Thoracic aorta (tissue), 2 donors: ENCODE results near the gene EDC4. TPM values are rescaled to one million over a fixed set of nuclear protein-coding genes. Genes with fewer than 3 reads are reported as not detected.

Source experiments
- ATAC-seq: fragments of 150-250 bp; one replicate; pipeline ENCODE4 v1.8.0; 2017; ENCODE audit warnings: low read depth; ENCODE audit not compliant: insufficient number of reproducible peaks, low FRiP score
- DNase-seq: peaks from one replicate; pipeline ENCODE4 v3.0.0-alpha.2; 2020; ENCODE audit warnings: low spot score
- H3K27ac ChIP-seq, 2 donors: fragments of 200-600 bp; sonication (generic); 1 replicate in 1 of 2; 2 replicates in 1 of 2; pipeline ENCODE4 v1.5.1; 2016; ENCODE audit warnings: mild to moderate bottlenecking in 2 of 2, moderate library complexity in 2 of 2
- H3K27me3 ChIP-seq: fragments of 200-600 bp; sonication (generic); replicated peaks from 2 replicates; pipeline ENCODE4 v1.6.0; 2016; ENCODE audit warnings: mild to moderate bottlenecking; ENCODE audit not compliant: insufficient read depth
- H3K36me3 ChIP-seq: fragments of 200-600 bp; sonication (generic); one replicate; pipeline ENCODE4 v1.5.1; 2016
- H3K4me1 ChIP-seq, 2 donors: fragments of 200-600 bp; sonication (generic); 1 replicate in 1 of 2; 2 replicates in 1 of 2; pipeline versions ENCODE4 v1.5.1 to v1.6.0; 2016; ENCODE audit warnings: low read depth in 2 of 2, mild to moderate bottlenecking in 1 of 2; ENCODE audit not compliant: control insufficient read depth in 1 of 2
- H3K4me3 ChIP-seq: fragments of 200-600 bp; sonication (generic); 2 replicates; pipeline ENCODE4 v1.5.1; 2016; ENCODE audit warnings: mild to moderate bottlenecking
- H3K9me3 ChIP-seq: fragments of 200-600 bp; sonication (generic); 2 replicates; pipeline ENCODE4 v1.5.1; 2016
- total RNA-seq, 2 donors: library from RNA; depleted of rRNA; stranded (reverse); fragments of >200 nt; gene quantifications; one replicate each; pipeline versions ENCODE4 v1.1.0 to v1.2.3, GENCODE V29; 2016
- TF ChIP-seq, protein P1 (sequence below): fragments of 200-600 bp; sonication (generic); IDR thresholded peaks from one replicate; pipeline ENCODE4 v1.5.1; 2019; ENCODE audit warnings: antibody characterized with exemption

The EDC4 gene
- total RNA-seq, 2 donors from 2014 or later = 57.4 to 61.0 TPM

DNA sequence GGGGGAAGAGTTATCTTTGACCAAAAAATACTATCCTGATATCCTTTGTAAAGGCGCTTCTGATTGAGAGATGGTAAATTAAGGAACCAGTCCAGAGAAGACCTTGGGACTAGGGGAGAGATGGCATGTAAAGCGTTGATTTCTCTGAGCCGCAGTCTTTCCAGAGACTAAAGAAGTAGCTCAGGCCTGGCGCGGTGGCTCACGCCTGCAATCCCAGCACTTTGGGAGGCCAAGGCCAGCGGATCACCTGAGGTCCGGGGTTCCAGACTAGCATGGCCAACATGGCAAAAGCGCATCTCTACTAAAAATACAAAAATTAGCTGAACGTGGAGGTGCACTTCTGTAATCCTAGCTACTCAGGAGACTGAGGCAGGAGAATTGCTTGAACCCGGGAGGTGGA is 24.7 kb upstream of the EDC4 start:
- TF ChIP-seq, protein P1, sequence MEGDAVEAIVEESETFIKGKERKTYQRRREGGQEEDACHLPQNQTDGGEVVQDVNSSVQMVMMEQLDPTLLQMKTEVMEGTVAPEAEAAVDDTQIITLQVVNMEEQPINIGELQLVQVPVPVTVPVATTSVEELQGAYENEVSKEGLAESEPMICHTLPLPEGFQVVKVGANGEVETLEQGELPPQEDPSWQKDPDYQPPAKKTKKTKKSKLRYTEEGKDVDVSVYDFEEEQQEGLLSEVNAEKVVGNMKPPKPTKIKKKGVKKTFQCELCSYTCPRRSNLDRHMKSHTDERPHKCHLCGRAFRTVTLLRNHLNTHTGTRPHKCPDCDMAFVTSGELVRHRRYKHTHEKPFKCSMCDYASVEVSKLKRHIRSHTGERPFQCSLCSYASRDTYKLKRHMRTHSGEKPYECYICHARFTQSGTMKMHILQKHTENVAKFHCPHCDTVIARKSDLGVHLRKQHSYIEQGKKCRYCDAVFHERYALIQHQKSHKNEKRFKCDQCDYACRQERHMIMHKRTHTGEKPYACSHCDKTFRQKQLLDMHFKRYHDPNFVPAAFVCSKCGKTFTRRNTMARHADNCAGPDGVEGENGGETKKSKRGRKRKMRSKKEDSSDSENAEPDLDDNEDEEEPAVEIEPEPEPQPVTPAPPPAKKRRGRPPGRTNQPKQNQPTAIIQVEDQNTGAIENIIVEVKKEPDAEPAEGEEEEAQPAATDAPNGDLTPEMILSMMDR = no peak
- Histone ChIP-seq H3K9me3 (no peaks in the 10 kb centered on the region), H3K4me1 (peaks cover 40 to 49% of the 10 kb centered on the region in 2 donors), H3K36me3 (peaks cover 2% of the 10 kb centered on the region), H3K4me3 (peak overlapping the region; percentile 100), H3K27ac (peak overlapping the region; percentile 89 to 97), H3K27me3 (no peaks in the 10 kb centered on the region)
- ATAC-seq (no peak), DNase-seq (no peak)

DNA sequence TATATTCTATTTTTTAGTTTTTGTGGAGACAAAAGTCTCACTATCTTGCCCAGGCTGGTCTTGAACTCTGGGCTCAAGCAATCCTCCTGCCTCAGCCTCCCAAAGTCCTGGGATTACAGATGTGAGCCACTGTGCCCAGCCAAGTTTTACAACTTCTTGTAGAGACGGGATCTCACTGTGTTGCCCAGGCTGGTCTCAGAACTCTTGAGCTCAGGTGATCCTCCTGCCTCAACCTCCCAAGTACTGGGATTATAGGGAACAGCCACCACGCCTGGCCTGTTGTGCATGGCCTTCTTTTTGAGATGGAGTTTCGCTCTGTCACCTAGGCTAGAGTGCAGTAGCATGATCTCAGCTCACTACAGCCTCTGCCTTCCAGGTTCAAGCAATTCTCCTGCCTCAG is 19.2 kb upstream of the EDC4 start:
- no peak overlapping the region for H3K27ac ChIP-seq
- no peak for ATAC-seq

DNA sequence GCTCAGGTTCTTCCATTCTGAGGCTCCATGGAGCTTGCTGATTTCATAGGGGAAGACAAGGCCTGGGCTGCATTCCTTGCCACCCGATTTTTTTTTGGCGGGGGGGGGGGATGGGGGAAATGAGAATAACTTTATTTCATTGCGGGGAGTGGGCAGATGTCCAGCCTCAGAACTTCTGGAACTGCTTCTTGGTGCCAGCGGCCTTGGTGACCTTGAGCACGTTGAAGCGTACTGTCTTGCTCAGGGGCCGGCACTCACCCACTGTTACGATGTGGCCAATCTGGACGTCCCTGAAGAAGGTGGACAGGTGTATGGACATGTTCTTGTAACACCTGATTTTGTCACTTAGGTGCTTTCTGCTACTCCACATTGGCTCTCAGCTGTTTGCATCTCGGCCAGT is 17.1 kb upstream of the EDC4 start:
- no peaks in the 10 kb centered on the region for H3K9me3 ChIP-seq
- ATAC-seq = no peak
- H3K36me3 ChIP-seq = peaks cover 2% of the 10 kb centered on the region
- H3K4me1 ChIP-seq = peaks cover 15 to 38% of the 10 kb centered on the region in 2 donors
- DNase-seq = no peak
- TF ChIP-seq, protein P1 = no peak
- H3K27me3 ChIP-seq = no peaks in the 10 kb centered on the region
- no peak overlapping the region for H3K4me3 ChIP-seq
- peak overlapping the region in 1 of 2 donors; percentile 10 for H3K27ac ChIP-seq

More for the DNA sequence above, 19.2 kb upstream of the EDC4 start:
- Histone ChIP-seq H3K4me3 (no peak overlapping the region), H3K4me1 (peaks cover 17 to 38% of the 10 kb centered on the region in 2 donors), H3K9me3 (no peaks in the 10 kb centered on the region), H3K27me3 (no peaks in the 10 kb centered on the region), H3K36me3 (peaks cover 2% of the 10 kb centered on the region)
- TF ChIP-seq, protein P1 = no peak
- DNase-seq = no peak

DNA sequence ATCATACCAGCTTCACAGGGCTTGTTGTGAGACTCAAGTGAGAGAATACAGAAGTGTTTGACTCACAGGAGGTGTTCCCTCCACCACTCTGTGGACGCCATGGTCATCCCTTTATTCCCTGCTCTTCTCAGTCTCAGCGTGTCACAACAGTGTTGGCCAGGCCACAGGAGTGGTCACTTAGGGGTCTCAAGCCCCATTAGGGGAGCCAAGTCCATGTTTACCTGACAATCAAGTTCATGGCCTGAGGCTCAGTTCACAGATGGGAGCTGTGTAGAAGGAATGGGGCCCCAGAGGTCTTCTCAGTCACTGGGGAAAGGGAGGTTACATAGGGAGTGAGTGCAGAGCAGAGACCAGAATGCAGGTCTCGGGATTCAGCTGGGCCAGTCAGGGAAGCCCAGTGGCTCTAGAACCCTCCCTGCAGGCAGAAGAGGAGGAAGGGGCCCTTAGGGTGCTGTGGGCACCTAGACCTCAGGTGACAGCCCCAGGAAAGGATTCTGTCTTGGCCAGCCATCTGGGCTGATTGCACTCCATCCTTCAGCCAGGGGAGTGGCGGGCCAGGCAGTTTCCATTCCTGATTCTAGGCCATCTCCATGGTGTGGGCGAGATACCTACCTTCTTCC is 15.8 kb upstream of the EDC4 start:
- H3K27ac ChIP-seq = peak overlapping the region; percentile 29 to 74
- no peaks in the 10 kb centered on the region for H3K36me3 ChIP-seq
- peaks cover 23 to 50% of the 10 kb centered on the region in 2 donors for H3K4me1 ChIP-seq
- ATAC-seq (no peak), DNase-seq (no peak)
- H3K4me3 ChIP-seq = no peak overlapping the region
- no peaks in the 10 kb centered on the region for H3K27me3 ChIP-seq
- TF ChIP-seq, protein P1 = no peak
- no peaks in the 10 kb centered on the region for H3K9me3 ChIP-seq

DNA sequence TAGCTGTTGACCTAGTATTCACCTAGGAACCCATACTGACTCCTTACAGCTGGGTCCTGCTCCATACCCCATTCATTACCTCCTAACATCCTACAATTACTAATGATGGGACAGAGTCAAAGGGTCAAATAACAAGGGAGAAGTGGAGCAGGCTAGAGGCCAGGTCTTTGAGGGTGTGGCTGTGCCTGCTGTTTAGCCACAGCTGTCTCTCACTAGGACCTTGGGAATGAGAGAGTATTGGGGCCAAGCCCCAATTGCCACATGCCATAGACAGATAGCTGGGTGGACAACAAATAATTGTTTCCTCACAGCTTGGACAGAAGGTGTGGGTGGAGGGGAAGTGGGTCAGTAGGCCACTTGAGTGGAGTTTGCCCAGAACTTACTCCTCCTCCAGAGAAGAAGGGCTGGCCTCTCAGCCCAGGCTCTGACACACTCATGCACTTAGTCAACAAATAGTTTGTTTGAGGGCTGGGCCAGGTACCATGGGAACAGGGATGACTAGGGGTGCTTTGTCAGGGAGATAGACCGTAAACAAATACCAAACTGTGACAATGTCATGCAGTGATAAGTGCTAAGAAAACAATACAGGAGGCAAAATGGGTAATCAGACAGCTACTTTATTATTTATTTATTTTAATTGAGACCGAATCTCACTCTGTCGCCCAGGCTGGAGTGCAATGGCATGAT is 15.2 kb upstream of the EDC4 start:
- H3K27me3 ChIP-seq = no peaks in the 10 kb centered on the region
- no peak overlapping the region for H3K4me3 ChIP-seq
- no peaks in the 10 kb centered on the region for H3K9me3 ChIP-seq
- H3K4me1 ChIP-seq = peaks cover 30 to 56% of the 10 kb centered on the region in 2 donors
- peak; percentile 83 for ATAC-seq
- TF ChIP-seq, protein P1 = no peak
- peak; percentile 77 for DNase-seq
- H3K36me3 ChIP-seq = no peaks in the 10 kb centered on the region
- peak overlapping the region; percentile 72 to 74 for H3K27ac ChIP-seq
